ENCODE measurements around the gene SLC24A1.
"Not testable (repeated sequence)": the region's sequence is repeated elsewhere in the genome, so short reads cannot be mapped to it uniquely, and the experiment has no call there.

Gene SLC24A1

DNA sequence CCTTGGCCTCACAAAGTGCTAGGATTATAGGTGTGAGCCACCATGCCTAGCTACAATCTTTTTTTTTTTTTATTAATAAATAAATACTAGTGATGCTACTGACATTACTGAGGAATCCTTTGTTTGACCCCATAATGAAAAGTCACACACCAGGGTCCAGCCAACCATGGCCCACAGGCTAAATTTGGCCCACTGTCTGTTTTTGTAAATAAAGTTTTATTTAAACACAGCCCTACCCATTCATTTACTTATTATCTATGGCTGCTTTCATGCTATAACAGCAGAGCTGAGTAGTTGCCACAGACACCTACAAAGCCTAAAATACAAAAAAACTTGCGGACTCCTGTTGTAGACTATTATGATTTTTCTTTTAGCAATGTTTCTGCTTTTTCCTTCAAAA lies 18.2 kb upstream of the SLC24A1 start:
- TF ChIP-seq, protein P1, sequence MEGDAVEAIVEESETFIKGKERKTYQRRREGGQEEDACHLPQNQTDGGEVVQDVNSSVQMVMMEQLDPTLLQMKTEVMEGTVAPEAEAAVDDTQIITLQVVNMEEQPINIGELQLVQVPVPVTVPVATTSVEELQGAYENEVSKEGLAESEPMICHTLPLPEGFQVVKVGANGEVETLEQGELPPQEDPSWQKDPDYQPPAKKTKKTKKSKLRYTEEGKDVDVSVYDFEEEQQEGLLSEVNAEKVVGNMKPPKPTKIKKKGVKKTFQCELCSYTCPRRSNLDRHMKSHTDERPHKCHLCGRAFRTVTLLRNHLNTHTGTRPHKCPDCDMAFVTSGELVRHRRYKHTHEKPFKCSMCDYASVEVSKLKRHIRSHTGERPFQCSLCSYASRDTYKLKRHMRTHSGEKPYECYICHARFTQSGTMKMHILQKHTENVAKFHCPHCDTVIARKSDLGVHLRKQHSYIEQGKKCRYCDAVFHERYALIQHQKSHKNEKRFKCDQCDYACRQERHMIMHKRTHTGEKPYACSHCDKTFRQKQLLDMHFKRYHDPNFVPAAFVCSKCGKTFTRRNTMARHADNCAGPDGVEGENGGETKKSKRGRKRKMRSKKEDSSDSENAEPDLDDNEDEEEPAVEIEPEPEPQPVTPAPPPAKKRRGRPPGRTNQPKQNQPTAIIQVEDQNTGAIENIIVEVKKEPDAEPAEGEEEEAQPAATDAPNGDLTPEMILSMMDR (IDR thresholded peaks at IDR 0.05; ENCODE audit: low read depth, low read length), result no peak
- no peak for DNase-seq (ENCODE audit: extremely low read depth, low read depth)

DNA sequence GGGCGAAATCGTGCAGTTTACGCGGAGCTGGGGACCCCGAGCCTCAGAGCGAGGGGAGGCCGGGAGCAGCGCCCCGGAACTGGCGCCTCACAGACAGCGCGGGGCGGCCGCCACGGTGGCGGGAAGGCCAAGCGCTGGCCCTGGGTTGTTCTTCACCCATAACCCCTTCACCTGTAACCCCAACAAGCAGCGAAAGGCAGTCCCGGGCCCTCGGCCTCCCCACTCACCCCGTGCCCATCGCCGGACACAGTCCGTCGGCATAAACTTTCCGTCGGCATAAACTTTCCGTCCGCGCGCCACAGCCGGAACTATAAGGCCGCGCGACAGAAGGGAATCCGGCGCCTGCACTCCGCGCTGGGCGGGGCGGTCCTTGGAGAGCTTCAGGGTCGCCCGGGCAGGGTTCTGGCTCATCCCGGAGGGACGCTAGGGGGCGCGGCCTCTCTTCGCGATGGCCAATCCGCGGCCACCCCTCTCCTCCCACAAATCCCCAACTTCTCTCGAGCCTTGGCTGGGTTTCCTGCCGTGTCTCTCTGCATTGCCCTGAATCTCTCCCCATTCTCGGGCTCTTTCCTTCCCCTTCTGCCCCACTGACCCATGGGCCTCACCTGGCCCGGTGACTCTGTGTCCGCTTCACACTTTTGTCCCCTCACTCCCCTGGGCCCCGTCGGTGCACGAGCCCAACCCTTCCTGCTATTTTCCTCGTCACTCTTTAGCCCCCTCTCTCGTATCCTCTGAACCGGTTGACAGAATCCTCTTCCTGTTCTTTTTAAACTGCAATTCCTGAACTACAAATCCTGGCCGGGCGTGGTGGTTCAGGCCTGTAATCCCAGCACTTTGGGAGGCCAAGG lies 10.6 kb upstream of the SLC24A1 start, which contains the start of gene INTS14:
INTS14 (minus strand) TSS at position 261 of the 848 bp plus-strand sequence. CDS start 3,751 bp downstream, outside the sequence.
- TF ChIP-seq, protein P1 (IDR thresholded peaks at IDR 0.05; ENCODE audit: low read depth, low read length), result peak; percentile 39

DNA sequence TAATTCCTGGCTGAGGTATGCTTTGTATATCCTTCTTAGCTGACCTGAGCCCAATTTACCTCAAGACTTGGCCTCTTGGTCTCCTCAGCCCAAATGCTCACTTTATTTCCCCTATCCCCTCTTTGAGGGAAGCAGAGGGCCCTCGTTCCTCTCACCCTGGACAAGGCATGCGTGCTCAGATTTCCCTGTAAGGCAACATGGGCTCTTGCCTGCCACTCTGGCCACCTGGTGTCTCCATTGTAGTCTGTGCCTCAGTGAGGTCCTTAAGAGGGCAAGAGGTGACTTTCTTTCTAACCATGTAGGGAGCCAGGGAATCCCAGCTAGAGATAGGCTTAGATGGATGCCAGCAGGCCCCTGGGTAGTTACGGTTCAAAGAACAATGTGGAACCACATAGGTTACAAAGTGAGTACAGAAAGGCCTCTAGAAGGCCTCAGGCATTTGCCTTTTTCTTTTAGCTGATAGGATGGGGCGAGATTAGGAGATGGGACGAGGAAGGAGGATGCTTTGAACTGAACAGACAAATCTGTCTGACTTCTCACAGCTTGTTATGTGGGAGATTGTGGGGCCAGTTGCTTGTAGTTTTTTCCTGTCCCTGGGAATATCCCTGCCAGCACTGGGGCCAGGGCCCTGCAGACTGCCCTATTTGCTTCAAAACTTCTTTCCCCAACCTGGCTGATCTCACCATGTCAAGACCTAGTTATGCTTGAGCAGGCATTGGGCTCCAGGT lies 9.7 kb upstream of the SLC24A1 start:
- TF ChIP-seq, protein P1 (IDR thresholded peaks at IDR 0.05; ENCODE audit: low read depth, low read length), result no peak
- no peak for DNase-seq (ENCODE audit: extremely low read depth, low read depth)

More for the DNA sequence above, 10.6 kb upstream of the SLC24A1 start, which contains the start of gene INTS14:
- DNase-seq (ENCODE audit: extremely low read depth, low read depth), result peak; percentile 92

DNA sequence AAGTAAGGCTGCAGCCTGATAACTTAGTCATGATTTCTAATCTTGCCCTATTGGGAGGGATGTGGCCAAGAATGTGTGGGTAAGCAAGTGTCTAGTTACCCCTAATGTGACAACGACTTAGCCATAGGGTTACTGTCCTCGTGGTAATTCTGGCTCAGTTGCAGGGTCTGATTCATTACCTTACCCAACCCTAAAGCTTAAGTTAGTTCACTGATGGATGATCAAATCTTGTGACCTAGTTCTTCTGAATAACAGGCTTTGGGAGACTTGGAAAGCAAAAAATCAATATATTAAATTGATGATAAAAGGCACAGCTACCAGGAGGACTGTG lies 9.2 kb upstream of the SLC24A1 start:
- TF ChIP-seq, protein P1 (IDR thresholded peaks at IDR 0.05; ENCODE audit: low read depth, low read length), result no peak
- DNase-seq (ENCODE audit: extremely low read depth, low read depth), result no peak

DNA sequence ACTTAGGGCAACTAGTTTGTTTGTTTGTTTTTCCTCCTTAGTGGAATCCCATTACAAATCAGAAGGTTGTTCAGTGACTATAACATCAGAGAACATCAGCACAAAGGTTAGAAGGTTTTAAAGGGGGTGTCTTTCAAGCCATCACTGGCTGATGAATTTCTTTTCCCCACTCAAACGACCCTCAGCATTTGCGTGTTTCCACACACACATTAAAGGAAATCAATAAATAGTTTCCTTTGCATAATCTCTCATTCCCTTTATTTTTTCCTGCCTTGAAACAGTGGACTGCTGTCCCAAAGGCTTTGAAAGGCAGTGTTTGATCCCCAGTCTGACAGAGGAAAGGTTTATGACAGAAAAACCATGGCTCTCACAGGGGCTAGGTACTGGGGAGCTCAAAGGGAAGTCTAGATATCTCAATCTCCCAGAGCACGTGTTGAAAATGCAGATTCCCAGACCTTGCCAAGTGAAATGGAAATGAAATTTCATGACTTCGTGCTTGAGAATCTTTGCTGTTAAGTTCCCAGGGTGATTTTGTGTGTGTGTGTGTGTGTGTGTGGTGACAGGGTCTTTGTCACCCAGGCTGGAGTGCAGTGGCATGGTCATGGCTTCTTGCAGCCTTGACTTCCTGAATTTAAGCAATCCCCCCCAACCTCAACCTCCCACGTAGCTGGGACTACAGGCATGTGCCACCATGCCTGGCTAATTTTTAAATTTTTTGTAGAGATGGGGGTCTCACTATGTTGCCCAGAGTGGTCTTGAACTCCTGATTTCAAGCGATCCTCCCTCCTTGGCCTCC lies 8.6 kb upstream of the SLC24A1 start:
- TF ChIP-seq, protein P1 (IDR thresholded peaks at IDR 0.05; ENCODE audit: low read depth, low read length), result no peak
- no peak for DNase-seq (ENCODE audit: extremely low read depth, low read depth)

DNA sequence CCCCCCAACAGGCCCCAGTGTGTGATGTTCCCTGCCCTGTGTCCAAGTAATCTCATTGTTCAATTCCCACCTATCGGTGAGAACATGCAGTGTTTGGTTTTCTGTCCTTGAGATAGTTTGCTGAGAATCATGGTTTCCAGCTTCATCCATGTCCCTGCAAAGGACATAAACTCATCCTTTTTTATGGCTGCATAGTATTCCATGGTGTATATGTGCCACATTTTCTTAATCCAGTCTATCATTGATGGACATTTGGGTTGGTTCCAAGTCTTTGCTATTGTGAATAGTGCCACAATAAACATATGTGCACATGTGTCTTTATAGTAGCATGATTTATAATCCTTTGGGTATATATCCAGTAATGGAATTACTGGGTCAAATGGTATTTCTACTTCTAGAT lies 5.9 kb upstream of the SLC24A1 start:
- DNase-seq (ENCODE audit: extremely low read depth, low read depth), result not testable (repeated sequence)

DNA sequence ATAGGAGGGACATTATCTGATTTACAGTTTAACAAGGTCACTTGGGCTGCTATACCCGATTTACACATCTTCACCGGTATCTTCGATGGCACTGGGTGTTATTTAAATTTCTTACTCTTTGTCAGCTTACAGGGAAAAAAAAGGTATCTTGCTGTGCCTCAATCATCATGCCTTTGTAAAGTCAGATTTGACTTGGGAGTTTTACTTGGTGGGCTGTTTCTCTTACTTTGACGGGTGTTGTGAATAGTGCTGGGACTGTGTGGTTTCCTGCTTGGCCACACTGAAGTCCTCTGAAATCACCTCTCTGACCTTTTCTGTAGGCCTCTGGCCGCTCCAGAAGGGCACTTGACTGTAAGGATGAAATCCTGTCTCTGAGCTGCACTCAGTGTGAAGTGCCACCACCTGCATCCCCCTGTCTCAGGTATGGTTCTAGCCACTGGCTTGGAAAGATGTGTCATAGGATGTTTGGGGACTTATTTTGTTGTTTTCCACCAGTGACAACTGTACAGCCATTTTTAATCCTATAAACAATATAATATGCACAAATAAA lies 3.1 kb upstream of the SLC24A1 start:
- DNase-seq (ENCODE audit: extremely low read depth, low read depth), result no peak
- TF ChIP-seq, protein P1 (IDR thresholded peaks at IDR 0.05; ENCODE audit: low read depth, low read length), result no peak

Measured in AG09319 (cell line).